IMR-90 (cell line): ENCODE data around the gene SLC30A2. TPM values are rescaled to one million over a fixed set of nuclear protein-coding genes. Genes with fewer than 3 reads are reported as not detected.

Experiments
- ATAC-seq: fragments of 200-7000 bp; cut with Tn5 transposase; 2 replicates; pipeline ENCODE4 v1.9.1; 2020; ENCODE audit warnings: low read depth, mild to moderate bottlenecking, moderate library complexity
- BruUV-seq: library from RNA; stranded (reverse); fragments of 400-500 nt; replicated peaks from 2 replicates; lab custom pipeline; 2021; lab: Mats Ljungman, UMichigan
- CTCF ChIA-PET: fragments of 300-600 bp; formaldehyde crosslinking; extraction: SDS; loops from one replicate; lab custom pipeline; 2021; ENCODE audit warnings: antibody characterized with exemption; lab: Yijun Ruan, JAX
- POLR2A ChIA-PET: fragments of 300-600 bp; sonication (Branson Sonifier 250); formaldehyde crosslinking; loops from one replicate; lab custom pipeline; 2022; ENCODE audit warnings: antibody characterized with exemption; ENCODE audit not compliant: unreplicated experiment; lab: Charles Lee
- DNase-seq: peaks from one replicate; pipeline ENCODE4 v3.0.0; 2013
- H2AFZ ChIP-seq: replicated peaks from 2 replicates; pipeline ENCODE3; 2013; ENCODE audit warnings: low read length, mild to moderate bottlenecking; ENCODE audit not compliant: poor library complexity
- H2AK5ac ChIP-seq: 2 replicates; pipeline ENCODE4 v1.6.1; 2013; ENCODE audit warnings: low read depth, low read length, inconsistent platforms
- H2AK9ac ChIP-seq: replicated peaks from 2 replicates; pipeline ENCODE3; 2013; ENCODE audit warnings: mild to moderate bottlenecking, low read depth, low read length, moderate library complexity; ENCODE audit not compliant: poor library complexity
- H2BK120ac ChIP-seq: 2 replicates; pipeline ENCODE4 v1.6.1; 2013; ENCODE audit warnings: low read depth, low read length, inconsistent platforms
- H2BK15ac ChIP-seq: 3 replicates; pipeline ENCODE4 v1.6.1; 2013; ENCODE audit warnings: low read depth, low read length, inconsistent platforms
- H2BK20ac ChIP-seq: 2 replicates; pipeline ENCODE4 v1.6.1; 2013; ENCODE audit warnings: low read depth, mild to moderate bottlenecking, inconsistent platforms, low read length, moderate library complexity
- H2BK5ac ChIP-seq: 2 replicates; pipeline ENCODE4 v1.6.1; 2013; ENCODE audit warnings: mild to moderate bottlenecking, low read depth, low read length, inconsistent platforms; ENCODE audit not compliant: poor library complexity, severe bottlenecking
- H3K14ac ChIP-seq: replicated peaks from 2 replicates; pipeline ENCODE4 v1.6.1; 2013; ENCODE audit warnings: low read depth, low read length, inconsistent platforms
- H3K18ac ChIP-seq: 2 replicates; pipeline ENCODE4 v1.6.1; 2013; ENCODE audit warnings: low read depth, low read length, control low read depth
- H3K23ac ChIP-seq: 2 replicates; pipeline ENCODE4 v1.6.1; 2013; ENCODE audit warnings: low read depth, low read length, inconsistent platforms
- H3K27ac ChIP-seq: 2 replicates; pipeline ENCODE4 v1.5.1; 2013; ENCODE audit warnings: mild to moderate bottlenecking, control low read depth, low read length; ENCODE audit not compliant: insufficient read depth
- H3K27me3 ChIP-seq: 2 replicates; pipeline ENCODE4 v1.6.1; 2013; ENCODE audit warnings: low read length; ENCODE audit not compliant: control insufficient read depth, insufficient read depth
- H3K36me3 ChIP-seq: 2 replicates; pipeline ENCODE4 v1.6.1; 2013; ENCODE audit warnings: low read length, mixed read lengths; ENCODE audit not compliant: control insufficient read depth, insufficient read depth
- H3K4ac ChIP-seq: 2 replicates; pipeline ENCODE4 v1.6.1; 2013; ENCODE audit warnings: low read depth, low read length, inconsistent platforms
- H3K4me1 ChIP-seq: 2 replicates; pipeline ENCODE4 v1.6.1; 2013; ENCODE audit warnings: low read length, mixed read lengths; ENCODE audit not compliant: control insufficient read depth, insufficient read depth
- H3K4me2 ChIP-seq: 2 replicates; pipeline ENCODE4 v1.6.1; 2013; ENCODE audit warnings: low read depth, mild to moderate bottlenecking, control low read depth, low read length, moderate library complexity
- H3K4me3 ChIP-seq: 2 replicates; pipeline ENCODE4 v1.5.1; 2013; ENCODE audit warnings: low read depth, mild to moderate bottlenecking, control low read depth, low read length, moderate library complexity; ENCODE audit not compliant: insufficient read depth
- H3K56ac ChIP-seq: 2 replicates; pipeline ENCODE4 v1.6.1; 2013; ENCODE audit warnings: low read length, inconsistent platforms; ENCODE audit not compliant: insufficient read depth; ENCODE audit errors: extremely low read depth
- H3K79me1 ChIP-seq, 2 experiments: 2 replicates each; pipeline ENCODE4 v1.6.1; 2013; ENCODE audit warnings: low read length in 2 of 2, inconsistent platforms in 1 of 2, low read depth in 1 of 2
- H3K9ac ChIP-seq: 2 replicates; pipeline ENCODE4 v1.6.1; 2013; ENCODE audit warnings: low read depth, low read length, control low read depth
- H3K9me1 ChIP-seq: 2 replicates; pipeline ENCODE4 v1.6.1; 2013; ENCODE audit warnings: low read length, inconsistent platforms; ENCODE audit not compliant: insufficient read depth
- H3K9me3 ChIP-seq: 2 replicates; pipeline ENCODE4 v1.6.1; 2013; ENCODE audit warnings: low read length; ENCODE audit not compliant: control insufficient read depth, insufficient read depth
- H4K20me1 ChIP-seq: 2 replicates; pipeline ENCODE4 v1.6.1; 2013; ENCODE audit warnings: low read length, inconsistent platforms; ENCODE audit not compliant: insufficient read depth
- H4K5ac ChIP-seq: 2 replicates; pipeline ENCODE4 v1.6.1; 2013; ENCODE audit warnings: mild to moderate bottlenecking, low read depth, low read length, control low read depth
- H4K8ac ChIP-seq, 2 experiments: 2 replicates each; pipeline ENCODE4 v1.6.1; 2013; ENCODE audit warnings: low read depth in 2 of 2, low read length in 2 of 2, control low read depth in 1 of 2, inconsistent platforms in 1 of 2
- H4K91ac ChIP-seq: 2 replicates; pipeline ENCODE4 v1.6.1; 2013; ENCODE audit warnings: low read depth, low read length, inconsistent platforms; ENCODE audit not compliant: insufficient read depth
- BHLHE40 ChIP-seq: fragments of 150-350 bp; IDR thresholded peaks from 2 replicates; pipeline ENCODE4 v1.6.1; 2016; ENCODE audit warnings: mild to moderate bottlenecking, low read depth, low read length
- CHD1 ChIP-seq: IDR thresholded peaks from 2 replicates; pipeline ENCODE4 v1.6.1; 2012; ENCODE audit warnings: low read depth, low read length, improper control_type of control experiment
- MAFK ChIP-seq: IDR thresholded peaks from 2 replicates; pipeline ENCODE4 v1.6.1; 2012; ENCODE audit warnings: low read depth, low read length, improper control_type of control experiment
- MXI1 ChIP-seq: IDR thresholded peaks from 2 replicates; pipeline ENCODE4 v1.6.1; 2012; ENCODE audit warnings: low read depth, mild to moderate bottlenecking, low read length, moderate library complexity, borderline replicate concordance
- WGBS, 2 experiments: methylation state at CpG; one replicate each; pipeline versions ENCODE4 v1.1.5 to v1.1.7; 2013; ENCODE audit warnings: missing lambda C conversion rate in 2 of 2; ENCODE audit not compliant: insufficient read length in 1 of 2; ENCODE audit errors: extremely low coverage in 2 of 2; 5-methylcytosine and 5-hydroxymethylcytosine counted together
- dilution Hi-C: fragments of 300-500 bp; cut with HindIII; formaldehyde crosslinking; loops from one replicate; pipeline ENCODE4 v1.14.3; 2018; ENCODE audit warnings: low sequenced_read_pairs; ENCODE audit not compliant: unreplicated experiment
- in situ Hi-C: fragments of 300-500 bp; cut with MboI; formaldehyde crosslinking; loops from 3 replicates; pipeline ENCODE4 v1.14.3; 2019; ENCODE audit warnings: low sequenced_read_pairs, inconsistent platforms, mixed read lengths
- intact Hi-C: fragments of 100-400 bp; cut with micrococcal nuclease; formaldehyde crosslinking; loops from 2 replicates; pipeline ENCODE4 v1.10.0; 2022
- polyA plus RNA-seq, 3 experiments: library from polyadenylated mRNA; depleted of rRNA; stranded (reverse); fragments of >200 nt; gene quantifications; 2 replicates each; pipeline ENCODE4 v1.2.3, GENCODE V29; 2012; ENCODE audit warnings: low replicate concordance in 1 of 3
- total RNA-seq: library from RNA; depleted of rRNA; stranded (reverse); fragments of >200 nt; gene quantifications from 2 replicates; pipeline ENCODE4 v1.2.3, GENCODE V29; 2012

The SLC30A2 gene
- total and polyA plus RNA-seq, 2 of the 4 experiments (the other 2 are of a cell fraction) = not detected

DNA sequence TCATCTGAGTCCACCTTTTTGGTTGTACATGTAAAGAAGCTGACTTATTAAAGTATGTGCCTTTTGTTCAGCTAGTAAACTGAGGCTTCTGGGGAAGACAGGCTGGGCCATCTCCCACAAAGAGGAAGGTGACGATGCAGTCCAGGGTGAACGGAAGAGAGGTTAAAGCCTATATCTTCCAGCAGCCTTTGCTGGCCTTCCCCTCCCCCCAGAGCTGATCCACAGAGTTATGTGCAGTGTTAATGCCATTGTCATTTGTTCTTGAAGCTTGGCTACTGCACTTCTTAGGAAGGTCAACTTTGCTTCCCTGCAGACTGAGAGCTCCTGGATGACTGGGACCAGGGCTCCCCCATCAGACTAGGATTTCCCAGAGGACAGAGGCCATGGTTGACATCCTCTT, 2.2 kb downstream of the SLC30A2 start:
- Histone ChIP-seq H4K8ac (no peak overlapping the region), H2AFZ (no peak overlapping the region), H3K9ac (no peak overlapping the region), H3K23ac (no peak overlapping the region), H3K27ac (no peak overlapping the region), H3K36me3 (no peaks in the 10 kb centered on the region), H2AK9ac (no peak overlapping the region), H4K20me1 (no peaks in the 10 kb centered on the region), H3K14ac (no peak overlapping the region), H2BK120ac (no peak overlapping the region), H3K4me1 (no peaks in the 10 kb centered on the region), H3K79me1 (no peaks in the 10 kb centered on the region), H2BK15ac (no peak overlapping the region), H4K5ac (no peak overlapping the region), H2AK5ac (no peak overlapping the region), H3K9me3 (no peaks in the 10 kb centered on the region), H3K4ac (no peak overlapping the region), H3K27me3 (peaks cover 75% of the 10 kb centered on the region), H3K18ac (no peak overlapping the region), H2BK5ac (no peak overlapping the region), H3K56ac (no peak overlapping the region), H4K91ac (no peak overlapping the region), H2BK20ac (no peak overlapping the region), H3K4me2 (no peak overlapping the region), H3K9me1 (no peaks in the 10 kb centered on the region), H3K4me3 (no peak overlapping the region)
- in situ Hi-C loops (loop anchor here (5.0 kb wide), 2 partner anchors 54 to 104 kb away; no protein-coding TSS in a partner anchor), intact Hi-C loops (no loop called here), dilution Hi-C loops (no loop called here)
- ChIA-PET POLR2A (no interaction called here), CTCF (no interaction called here)
- no TSS peak for BruUV-seq
- no peak for DNase-seq
- WGBS, 2 experiments = no CpG with 5 or more reads among the region's 2 CpGs
- ATAC-seq = no peak
- TF ChIP-seq BHLHE40 (no peak), MXI1 (no peak), CHD1 (no peak), MAFK (no peak)
